RPMI7951 (cell line): Measurements from ENCODE around the gene C11orf68. TPM values are rescaled to one million over a fixed set of nuclear protein-coding genes. Genes with fewer than 3 reads are reported as not detected.

Experiments
- DNase-seq: peaks from one replicate; pipeline ENCODE4 v3.0.0-alpha.2; 2012; ENCODE audit warnings: low read depth
- total RNA-seq: library from RNA; depleted of rRNA; stranded (reverse); fragments of >200 nt; shearing (Covaris generic); gene quantifications from 2 replicates; pipeline ENCODE4 v1.2.3, GENCODE V29; 2014

C11orf68 gene
- total RNA-seq, 1 experiment from 2014 or later = 31.1 TPM

DNA sequence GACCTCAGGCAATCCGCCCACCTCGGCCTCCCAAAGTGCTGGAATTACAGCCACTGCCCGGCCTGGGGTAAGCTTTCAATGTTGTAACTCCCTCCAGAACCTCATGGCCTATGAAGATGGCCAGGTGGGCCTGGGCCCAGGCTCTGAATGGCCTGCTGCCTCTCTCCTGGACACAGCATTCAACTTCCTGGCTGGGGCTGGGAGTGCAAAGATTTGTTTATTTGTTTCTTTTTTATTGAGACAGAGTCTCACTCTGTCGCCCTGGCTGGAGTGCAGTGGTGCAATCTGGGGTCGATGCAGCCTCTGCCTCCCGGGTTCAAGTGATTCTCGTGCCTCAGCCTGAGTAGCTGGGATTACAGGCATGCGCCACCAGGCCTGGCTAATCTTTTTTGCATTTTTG is 25.9 kb upstream of the C11orf68 start:
- DNase-seq = no peak

DNA sequence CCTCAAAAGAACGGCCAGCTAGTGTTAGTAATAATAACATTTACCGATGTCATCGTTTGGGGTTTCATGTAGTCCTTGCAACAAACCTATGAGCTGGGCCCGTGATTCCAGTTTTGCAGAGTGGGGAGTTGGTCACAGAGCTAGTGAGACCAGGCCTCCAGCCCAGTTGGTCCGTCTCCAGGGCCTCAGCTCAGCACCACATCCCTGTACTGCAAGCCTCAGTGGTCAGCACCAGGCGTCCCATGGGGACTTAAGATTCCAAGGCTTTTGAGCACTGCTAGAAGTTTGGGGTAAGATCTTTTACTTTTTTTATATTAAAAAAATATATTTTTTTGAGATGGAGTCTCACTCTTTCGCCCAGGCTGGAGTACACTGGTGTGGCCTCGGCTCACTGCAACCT is 25.3 kb upstream of the C11orf68 start:
- no peak for DNase-seq

GRCh38 chr11:65942531-65942930 is 23.7 kb upstream of the C11orf68 start:
- no peak for DNase-seq

- no peak for DNase-seq
Measured at GRCh38 chr11:65941720-65942310, 23.0 kb upstream of the C11orf68 start.

- DNase-seq = no peak
Measured at GRCh38 chr11:65937766-65938165, 18.9 kb upstream of the C11orf68 start.

DNA sequence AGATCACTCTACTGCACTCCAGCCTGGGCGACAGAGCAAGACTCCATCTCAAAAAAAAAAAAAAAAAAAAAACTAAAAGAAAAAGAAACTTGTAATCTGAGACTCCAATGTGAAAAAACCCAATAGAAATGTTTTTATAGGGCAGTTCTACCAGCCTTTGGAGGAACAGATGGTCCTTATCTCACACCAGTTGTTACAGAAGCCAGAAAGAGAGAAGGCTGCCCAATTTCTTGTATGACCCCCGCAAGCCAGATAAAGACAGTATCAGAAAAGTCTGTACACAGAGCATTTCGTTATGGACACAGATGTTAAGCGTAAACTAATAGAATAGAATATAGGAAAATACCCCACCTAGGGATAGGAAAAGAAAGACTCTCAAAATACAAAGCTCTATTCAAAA is 15.2 kb upstream of the C11orf68 start:
- no peak for DNase-seq

GRCh38 chr11:65932558-65932919 is 13.7 kb upstream of the C11orf68 start:
- peak; percentile 60 for DNase-seq

DNA sequence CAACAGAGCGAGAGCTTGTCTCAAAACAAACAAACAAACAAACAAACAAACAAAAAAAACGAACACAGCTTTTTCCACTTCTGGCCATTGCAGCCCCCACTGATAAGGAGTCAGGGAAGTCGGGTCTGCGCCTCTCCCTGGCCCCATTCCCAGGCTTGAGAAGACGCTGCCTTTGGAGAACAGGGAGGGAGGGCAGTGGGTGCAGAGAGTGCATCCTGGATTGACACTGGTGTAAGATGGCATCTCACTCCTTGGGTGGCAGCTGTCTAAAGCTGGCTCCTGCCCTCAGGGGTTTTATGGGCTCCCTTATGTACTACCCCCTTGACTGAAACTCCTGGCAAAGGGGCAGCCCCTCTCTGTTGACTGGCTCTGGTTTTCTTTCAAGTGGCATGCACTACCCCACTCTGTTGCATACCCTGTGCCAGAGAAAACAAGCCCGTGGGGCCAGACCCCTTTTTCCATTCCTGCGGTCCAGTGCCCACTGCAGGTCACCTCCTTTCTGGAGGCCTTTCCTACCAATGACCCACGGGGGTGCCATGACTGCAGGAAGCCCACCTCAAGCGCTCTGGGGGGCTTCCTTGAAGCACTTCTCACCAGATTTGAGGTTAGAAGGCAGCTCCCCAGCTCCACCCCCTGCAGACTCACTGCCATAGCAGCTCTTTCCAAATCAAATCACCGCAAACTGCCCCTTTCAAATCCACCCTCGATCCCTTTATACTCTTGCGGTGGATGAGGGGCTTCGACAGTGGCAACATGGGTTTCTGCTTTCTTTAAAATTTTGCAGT is 13.1 kb upstream of the C11orf68 start:
- no peak for DNase-seq

GRCh38 chr11:65928667-65929066 is 9.8 kb upstream of the C11orf68 start:
- DNase-seq = no peak

DNA sequence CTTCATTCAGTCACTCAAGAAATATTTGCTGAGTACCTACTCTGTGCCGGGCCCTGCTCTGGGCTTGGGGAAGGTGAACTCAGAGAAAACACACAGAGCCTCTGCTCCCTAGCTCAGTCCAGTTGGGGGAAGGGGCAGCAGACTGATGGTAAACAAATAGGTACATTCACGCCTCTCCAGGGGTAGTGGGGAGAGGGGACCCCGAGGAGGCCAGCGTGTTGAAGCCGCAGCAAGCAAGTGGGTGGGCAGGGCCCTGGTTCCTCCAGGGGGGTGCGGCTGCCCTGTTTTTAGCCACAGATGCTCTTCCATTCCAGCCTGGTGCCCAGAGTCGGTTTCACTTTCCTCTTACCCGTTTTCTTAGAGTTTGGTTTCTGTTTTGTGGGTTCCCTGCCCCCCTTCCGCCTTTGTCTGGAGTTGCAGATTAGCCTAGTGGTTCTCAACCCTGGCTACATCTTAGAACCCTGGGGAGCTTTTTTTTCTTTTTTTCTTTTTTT is 9.1 kb upstream of the C11orf68 start:
- peak; percentile 37 for DNase-seq

- no peak for DNase-seq
Measured at GRCh38 chr11:65925397-65925796, 6.5 kb upstream of the C11orf68 start.

DNA sequence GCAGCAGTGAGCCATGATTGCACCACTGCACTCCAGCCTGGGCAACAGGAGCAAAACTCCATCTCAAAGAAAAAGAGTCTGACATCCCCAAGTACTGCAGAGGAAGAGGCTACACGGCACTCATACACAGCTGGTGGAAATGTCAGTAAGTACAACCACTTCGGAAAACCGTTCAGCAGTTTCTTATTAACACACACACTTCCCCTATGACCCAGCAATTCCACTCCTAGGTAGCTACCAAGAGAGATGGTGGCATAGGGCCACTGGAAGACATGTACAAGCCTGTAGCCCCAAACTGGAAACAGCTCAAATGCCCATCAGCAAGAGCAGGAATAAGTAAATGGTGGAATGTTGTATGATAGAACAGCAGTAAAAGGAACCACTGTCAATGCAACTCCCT is 3.7 kb upstream of the C11orf68 start:
- no peak for DNase-seq

DNA sequence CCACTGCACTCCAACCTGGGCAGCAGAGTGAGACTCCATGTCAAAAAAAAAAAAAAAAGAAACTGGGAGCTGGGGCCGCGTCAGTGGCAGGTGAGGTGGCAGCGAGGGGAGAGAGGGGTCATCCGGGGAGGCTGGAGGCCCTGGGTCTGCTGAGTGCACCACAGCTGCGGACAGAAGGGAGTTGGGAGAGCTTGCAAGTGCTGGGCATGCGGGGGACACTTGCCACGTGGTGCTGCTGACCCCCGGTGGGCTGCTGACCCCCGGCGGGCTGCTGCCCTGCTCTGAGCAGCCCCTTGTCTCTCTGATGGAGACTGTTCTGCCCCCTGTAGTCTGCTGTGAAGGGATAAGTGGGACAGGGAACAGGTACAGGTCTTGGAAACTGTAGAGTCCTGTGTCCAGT is 3.0 kb upstream of the C11orf68 start:
- DNase-seq = no peak

GRCh38 chr11:65921033-65921555 is 2.2 kb upstream of the C11orf68 start:
- no peak for DNase-seq

DNA sequence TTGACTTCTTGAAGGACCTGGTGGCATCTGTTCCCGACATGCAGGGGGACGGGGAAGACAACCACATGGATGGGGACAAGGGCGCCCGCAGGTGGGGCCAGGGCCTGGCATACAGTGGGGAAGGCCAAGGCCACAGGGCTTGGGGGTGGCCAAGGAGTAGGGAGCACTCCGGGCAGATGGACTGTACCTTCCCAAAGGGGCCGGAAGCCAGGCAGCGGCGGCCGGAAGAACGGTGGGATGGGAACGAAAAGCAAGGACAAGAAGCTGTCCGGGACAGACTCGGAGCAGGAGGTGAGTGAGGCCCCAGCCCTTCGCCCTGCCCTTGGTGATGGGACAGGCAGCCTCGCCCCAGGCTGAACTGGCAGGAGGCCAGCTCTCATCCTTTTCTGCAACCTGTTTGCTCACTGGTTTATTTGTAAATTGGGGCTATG is 1.5 kb upstream of the C11orf68 start:
- no peak for DNase-seq

DNA sequence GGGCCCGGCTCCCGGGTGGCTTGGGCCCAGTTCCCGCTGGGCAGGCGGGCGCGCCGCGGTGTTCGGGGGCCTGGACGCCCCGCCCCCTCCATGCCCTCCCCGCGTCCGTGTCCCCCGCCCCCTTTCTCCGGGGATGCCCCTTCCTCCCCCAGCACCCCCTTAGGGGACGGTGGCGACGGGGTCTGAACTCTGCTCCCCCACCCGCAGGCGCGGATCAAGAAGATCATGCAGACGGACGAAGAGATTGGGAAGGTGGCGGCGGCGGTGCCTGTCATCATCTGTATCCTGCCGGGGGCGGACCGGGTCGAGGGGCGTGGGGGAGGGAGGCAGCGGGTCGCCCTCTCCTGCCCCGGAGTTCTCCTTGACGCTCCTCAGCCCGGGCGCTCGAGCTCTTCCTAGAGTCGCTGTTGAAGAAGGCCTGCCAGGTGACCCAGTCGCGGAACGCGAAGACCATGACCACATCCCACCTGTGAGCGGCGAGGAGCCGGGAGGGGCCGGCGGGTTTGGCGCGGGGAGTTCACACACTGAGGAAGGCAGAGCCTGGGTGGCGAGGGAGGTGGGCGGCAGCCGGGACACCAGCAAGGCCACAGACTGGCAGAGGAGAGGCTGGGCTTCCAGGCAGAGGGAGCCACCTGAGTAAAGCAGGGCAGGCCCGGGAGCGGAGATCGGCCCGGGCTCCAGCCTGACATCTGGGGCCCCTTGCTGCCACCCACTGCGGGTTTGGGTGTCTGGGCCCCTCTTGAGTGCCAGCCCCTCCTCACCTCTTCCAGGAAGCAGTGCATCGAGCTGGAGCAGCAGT is 910 bp upstream of the C11orf68 start:
- no peak for DNase-seq

- DNase-seq = peak; percentile 98
Measured at GRCh38 chr11:65919141-65919572, 295 bp upstream of the C11orf68 start, which contains the start of gene DRAP1. DRAP1 (plus strand) TSS chr11:65919426; CDS start chr11:65919502, 76 bp downstream.

DNA sequence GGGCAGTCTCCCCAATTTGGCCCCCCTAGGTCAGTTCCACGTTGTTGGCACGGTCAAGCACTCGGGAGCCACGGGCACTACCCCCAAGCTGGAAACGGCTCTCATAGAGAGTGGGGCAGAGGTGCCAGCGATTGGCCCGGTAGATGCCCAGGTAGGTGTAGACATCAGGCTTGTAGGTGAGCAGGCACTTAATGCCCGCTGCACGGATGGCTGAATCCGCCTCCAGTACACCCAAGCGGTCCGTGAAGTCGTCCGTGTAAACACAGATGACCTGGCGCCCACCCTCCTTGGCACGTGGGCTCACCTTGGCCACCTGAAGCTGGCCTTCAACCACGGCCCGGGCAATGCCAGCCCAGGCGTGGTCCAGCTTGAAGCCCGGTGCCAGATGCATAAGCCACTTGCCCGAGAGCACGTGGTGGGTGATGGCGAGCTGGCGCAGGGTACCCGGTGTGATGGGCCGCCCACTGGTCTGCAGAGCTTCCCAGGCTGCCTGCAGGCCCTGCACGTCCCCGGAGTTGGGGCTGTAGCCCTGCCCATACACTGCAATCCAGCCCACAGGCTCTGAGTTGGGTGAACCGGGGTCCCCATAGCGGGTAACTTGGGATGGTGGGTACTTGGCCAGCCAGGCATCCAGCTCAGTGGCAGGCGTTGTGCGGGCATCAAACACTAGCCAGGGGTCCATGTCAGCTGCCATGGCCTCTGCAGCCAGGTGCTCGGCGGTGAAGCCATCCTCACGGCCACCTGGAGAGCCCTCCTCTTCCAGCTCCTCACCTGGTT is 1.2 kb downstream of the C11orf68 start:
- DNase-seq = no peak

GRCh38 chr11:65917077-65917433 is 1.8 kb downstream of the C11orf68 start:
- no peak for DNase-seq

GRCh38 chr11:65916391-65916790 is 2.5 kb downstream of the C11orf68 start:
- DNase-seq = no peak

DNA sequence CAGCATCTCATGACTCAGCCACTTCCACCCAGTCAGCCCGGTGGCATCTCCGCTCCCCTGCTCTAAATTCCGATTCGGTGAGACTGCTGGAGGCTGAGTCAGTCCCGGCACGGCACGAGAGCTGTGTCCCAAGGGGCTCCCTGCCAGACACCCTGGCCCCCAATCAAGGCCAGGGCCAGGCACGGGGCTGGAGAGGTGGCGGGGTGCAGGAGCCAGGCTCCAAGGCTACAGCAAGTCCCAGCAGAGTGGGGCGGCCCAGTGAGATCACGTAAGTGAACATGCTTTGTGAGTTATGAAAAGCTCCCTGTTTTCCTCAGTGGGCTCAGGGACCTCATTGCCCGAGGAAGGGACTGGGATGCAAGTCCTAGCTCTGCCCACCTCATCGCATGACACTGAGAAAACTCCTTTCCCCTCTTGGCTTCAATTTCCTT is 3.0 kb downstream of the C11orf68 start:
- peak; percentile 99 for DNase-seq
